ENCODE results near the gene YOD1. TPM values are rescaled to one million over a fixed set of nuclear protein-coding genes. Genes with fewer than 3 reads are reported as not detected.

YOD1 gene
- total and polyA plus RNA-seq, 2 of the 13 experiments (the other 11 are each of a cell fraction or from before 2014, with no cell fraction given) = 3.4 to 9.1 TPM

GRCh38 chr1:207032528-207033017 is 18.4 kb downstream of the YOD1 start, which contains the start of gene C1orf116:
Gene C1orf116 (minus strand): TSS chr1:207032756. CDS start chr1:207027598, 5,158 bp downstream.
- Histone ChIP-seq H3K36me3 (replicated peaks in 1 of 2; ENCODE audit: control insufficient read depth in 1 of 2, insufficient read depth in 2 of 2, low read length in 2 of 2) (no peaks in the 10 kb centered on the region), H3K9ac (ENCODE audit: insufficient read depth, low read depth, low read length) (peak within 1 kb of the TSS; percentile 12), H2AFZ (ENCODE audit: low read length) (no peak within 1 kb of the TSS), H3K4me2 (ENCODE audit: low read depth, low read length) (peak within 1 kb of the TSS; percentile 85), H3K4me1 (ENCODE audit: insufficient read depth, low read length) (peaks cover 76% of the 10 kb centered on the region), H3K79me2 (ENCODE audit: insufficient read depth, low read length) (no peaks in the 10 kb centered on the region), H3K27ac (ENCODE audit: extremely low read length, insufficient read depth, low read length) (peak within 1 kb of the TSS; percentile 15), H3K9me3 (ENCODE audit: low read length) (no peaks in the 10 kb centered on the region), H3K27me3 (ENCODE audit: control insufficient read depth in 1 of 2, insufficient read depth in 2 of 2, low read length in 2 of 2) (no peaks in the 10 kb centered on the region), H3K4me3 (replicated peaks in 1 of 3; ENCODE audit: insufficient read depth in 1 of 3, low read depth in 2 of 3, low read length in 3 of 3) (peak within 1 kb of the TSS; percentile 42 to 55 (median 54)), H4K20me1 (ENCODE audit: insufficient read depth, low read length) (no peaks in the 10 kb centered on the region)
- WGBS (ENCODE audit: low lambda C conversion rate) = 0% methylated on average over 1 of the region's 1 CpG
- DNase-seq (ENCODE audit: low spot score) = peak; percentile 60
- intact Hi-C loops (cut with micrococcal nuclease; ENCODE audit: unreplicated experiment) = loop anchor here (2.0 kb wide), 1 partner anchor 18 kb away; the partner anchor contains the start of gene YOD1
- CTCF ChIA-PET (ENCODE audit: low intra/inter-chr PET ratio, low total read pairs) = no interaction called here
- peak; percentile 86 for FAIRE-seq
- POLR2A ChIA-PET = interaction anchor here (0.7 to 3.1 kb wide), 9 partner anchors 8 to 289 kb away, joined by 3 to 25 read pairs (median 5); partner anchors contain the start of genes CD55, PFKFB2 and YOD1
- in situ Hi-C loops (cut with HindIII; ENCODE audit: extremely low pct_ligation_motif_present, low pct_unique_long_range_greater_than_20kb) = no loop called here
- no TSS peak for BruUV-seq (replicated peaks)
- ATAC-seq = peak; percentile 89
- TF ChIP-seq FOXK1 (CRISPR knock-in tag; IDR thresholded peaks at IDR 0.05; ENCODE audit: borderline replicate concordance, low read depth) (no peak), ATF4 (CRISPR knock-in tag; IDR thresholded peaks at IDR 0.05) (no peak), ZFP90 (CRISPR knock-in tag; IDR thresholded peaks at IDR 0.05; ENCODE audit: borderline replicate concordance) (no peak), PATZ1 (CRISPR knock-in tag; IDR thresholded peaks at IDR 0.05) (peak; percentile 88), GATAD2A (CRISPR knock-in tag; IDR thresholded peaks at IDR 0.05) (peak; percentile 58), DRAP1 (CRISPR knock-in tag; IDR thresholded peaks at IDR 0.05) (peak; percentile 81), PCBP2 (optimal IDR thresholded peaks at IDR 0.05; ENCODE audit: low read depth, low read length, poor library complexity, severe bottlenecking) (no peak), MXD1 (CRISPR knock-in tag; IDR thresholded peaks at IDR 0.05) (no peak), NR1H2 (CRISPR knock-in tag; IDR thresholded peaks at IDR 0.05; ENCODE audit: borderline replicate concordance, low read depth) (no peak), POLR2AphosphoS5 (IDR thresholded peaks at IDR 0.05; ENCODE audit: low read depth, low read length) (0 out of 2 replicates have a peak, but pooled peaks have one; percentile 25), FOXJ3 (CRISPR knock-in tag; IDR thresholded peaks at IDR 0.05; ENCODE audit: borderline replicate concordance) (no peak), YEATS4 (CRISPR knock-in tag; IDR thresholded peaks at IDR 0.05; ENCODE audit: borderline replicate concordance) (0 out of 2 replicates have a peak, but pooled peaks have one; percentile 25), BHLHE40 (IDR thresholded peaks at IDR 0.05; ENCODE audit: low read length) (no peak), NCOA2 (CRISPR knock-in tag; IDR thresholded peaks at IDR 0.05) (no peak), NFYC (CRISPR knock-in tag; IDR thresholded peaks at IDR 0.05) (peak; percentile 67), ZNF143 (CRISPR knock-in tag; IDR thresholded peaks at IDR 0.05) (0 out of 2 replicates have a peak, but pooled peaks have one; percentile 25), ZBTB1 (CRISPR knock-in tag; IDR thresholded peaks at IDR 0.05; ENCODE audit: borderline replicate concordance) (no peak), NFIB (CRISPR knock-in tag; IDR thresholded peaks at IDR 0.05; ENCODE audit: borderline replicate concordance) (no peak), FOSL2 (CRISPR knock-in tag; IDR thresholded peaks at IDR 0.05) (peak; percentile 61; the same call in 1 of the 2 replicates), SATB2 (CRISPR knock-in tag; IDR thresholded peaks at IDR 0.05) (no peak), XRCC5 (optimal IDR thresholded peaks at IDR 0.05; ENCODE audit: low read length) (peak; percentile 66), TGIF2 (CRISPR knock-in tag; IDR thresholded peaks at IDR 0.05) (no peak)
